ENCODE measurements around the gene PSMD8. TPM values are rescaled to one million over a fixed set of nuclear protein-coding genes. Genes with fewer than 3 reads are reported as not detected.

The PSMD8 gene
- total RNA-seq, result 364 and 400 TPM in 2 replicates

GRCh38 chr19:38374332-38375097 lies at the start of gene PSMD8:
Gene PSMD8, plus strand, starts transcription at chr19:38374571. Its CDS starts 31 bp downstream, at chr19:38374602.

GRCh38 chr19:38387550-38388348 lies 13.4 kb downstream of the PSMD8 start, which contains the start of gene GGN:
Gene GGN, minus strand, starts transcription at chr19:38388034. Its CDS starts 773 bp downstream, at chr19:38387261.

GRCh38 chr19:38388349-38389100 lies 14.2 kb downstream of the PSMD8 start, which contains the start of gene SPRED3:
Gene SPRED3, plus strand, starts transcription at chr19:38388697. Its CDS starts 1,606 bp downstream, at chr19:38390303.

GRCh38 chr19:38402967-38403674 lies 28.8 kb downstream of the PSMD8 start, which contains the start of gene FAM98C:
Gene FAM98C, plus strand, starts transcription at chr19:38403093. Its CDS starts 61 bp downstream, at chr19:38403154.

GRCh38 chr19:38425810-38426466 lies 51.6 kb downstream of the PSMD8 start, which contains the start of gene RASGRP4:
Gene RASGRP4, minus strand, starts transcription at chr19:38426219. Its CDS starts 128 bp downstream, at chr19:38426091.

GRCh38 chr19:38433268-38433733 lies 58.9 kb downstream of the PSMD8 start, which contains the start of gene RYR1:
Gene RYR1, plus strand, starts transcription at chr19:38433691. Its CDS starts 139 bp downstream, at chr19:38433830.

Other genes with a start within 250 kb of the PSMD8 start
- gene DPF1, start 150.3 kb upstream of the PSMD8 start, total RNA-seq, result 0.73 and 2.7 TPM in 2 replicates
- gene PPP1R14A, start 118.2 kb upstream of the PSMD8 start, total RNA-seq, result not detected in 2 replicates
- gene SPINT2, start 110.0 kb upstream of the PSMD8 start, total RNA-seq, result not detected in 2 replicates
- not detected in 2 replicates for gene C19orf33, start 70.3 kb upstream of the PSMD8 start, total RNA-seq
- gene YIF1B, start 58.6 kb upstream of the PSMD8 start, total RNA-seq, result 63.1 and 75.0 TPM in 2 replicates
- 0.73 and 1.4 TPM in 2 replicates for gene KCNK6, start 54.7 kb upstream of the PSMD8 start, total RNA-seq
- gene CATSPERG, start 38.7 kb upstream of the PSMD8 start, total RNA-seq, result 0.37 and 0.39 TPM in 2 replicates
- gene GGN, start 13.5 kb downstream of the PSMD8 start, total RNA-seq, result 0.37 and 0.78 TPM in 2 replicates
- gene SPRED3, start 14.1 kb downstream of the PSMD8 start, total RNA-seq, result 2.9 and 4.3 TPM in 2 replicates
- 8.8 and 9.6 TPM in 2 replicates for gene FAM98C, start 28.5 kb downstream of the PSMD8 start, total RNA-seq
- not detected in 2 replicates for gene RASGRP4, start 51.6 kb downstream of the PSMD8 start, total RNA-seq
- gene RYR1, start 59.1 kb downstream of the PSMD8 start, total RNA-seq, result not detected in 2 replicates
- under 0.01 TPM in 1 of 2 replicates, not detected in the other for gene MAP4K1, start 243.4 kb downstream of the PSMD8 start, total RNA-seq
- 215 and 358 TPM in 2 replicates for gene EIF3K, start 244.6 kb downstream of the PSMD8 start, total RNA-seq